ENCODE data around the gene NREP. TPM values are rescaled to one million over a fixed set of nuclear protein-coding genes. Genes with fewer than 3 reads are reported as not detected.

The NREP gene
- total RNA-seq, 4 donors from 2014 or later, result 4.6 to 14.2 (median 7.4) TPM

DNA sequence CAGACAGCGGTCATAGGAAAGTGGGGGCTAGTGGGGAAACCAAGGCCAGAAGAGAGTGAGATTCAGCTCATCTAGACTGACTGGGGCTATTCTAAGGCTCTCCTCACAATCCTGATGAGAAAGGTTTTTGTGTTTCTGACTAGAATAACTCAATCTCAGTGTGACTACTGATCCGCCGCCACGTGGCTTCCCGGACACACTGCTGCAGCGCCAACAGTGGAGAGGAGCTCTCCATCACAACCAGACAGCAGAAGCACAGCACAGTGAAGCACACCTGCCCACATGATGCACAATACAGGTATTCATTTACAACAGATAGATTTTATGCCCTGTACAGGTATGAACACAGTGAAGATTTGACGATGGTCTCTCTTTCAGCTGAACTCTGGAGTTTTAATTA, 25.4 kb downstream of the NREP start:
- intact Hi-C loops (cut with DNase I), result no loop called here
- whole genome bisulfite sequencing, 2 donors, result 80 to 86% methylated on average over 7 of the region's 7 CpGs
- no peaks in the 10 kb centered on the region for H3K9me3 ChIP-seq
- TF ChIP-seq POLR2A (IDR thresholded peaks at IDR 0.05) (no peak), CTCF (IDR thresholded peaks at IDR 0.05) (no peak)
- no peak overlapping the region for H3K27ac ChIP-seq
- no peak for DNase-seq
- no peaks in the 10 kb centered on the region for H3K27me3 ChIP-seq
- peaks cover 0 to 9% (median 0%) of the 10 kb centered on the region in 3 donors for H3K36me3 ChIP-seq
- no peak overlapping the region for H3K4me3 ChIP-seq
- peaks cover 0 to 23% (median 0%) of the 10 kb centered on the region in 3 donors for H3K4me1 ChIP-seq

GRCh38 chr5:111730659-111731382, 26.2 kb downstream of the NREP start:
- WGBS, 2 donors, result 80 to 88% methylated on average over 8 of the region's 8 CpGs
- DNase-seq, result no peak

DNA sequence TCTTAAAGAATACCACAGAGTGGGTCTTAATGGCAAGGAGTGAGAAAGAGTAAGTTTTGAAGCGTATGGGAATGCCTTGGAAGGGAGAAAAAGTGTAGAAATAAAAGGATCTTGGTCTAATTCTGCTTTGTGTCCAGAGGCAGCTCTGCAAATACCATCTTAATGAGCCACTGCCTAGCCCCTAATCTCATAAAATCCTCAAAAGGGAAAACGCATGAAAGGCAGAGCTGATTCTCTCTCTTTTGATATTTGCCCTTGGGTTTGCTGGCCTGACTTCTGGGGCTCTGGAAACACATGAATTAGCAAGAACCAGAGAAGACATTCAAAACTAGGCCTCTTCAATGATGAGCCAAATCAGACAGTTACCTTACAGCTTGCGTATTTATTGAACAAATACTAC, 28.1 kb downstream of the NREP start:
- H3K4me1 ChIP-seq, result peaks cover 0 to 9% (median 0%) of the 10 kb centered on the region in 3 donors
- H3K27me3 ChIP-seq, result no peaks in the 10 kb centered on the region
- no peak for DNase-seq
- no peak overlapping the region for H3K4me3 ChIP-seq
- H3K9me3 ChIP-seq, result no peaks in the 10 kb centered on the region
- H3K27ac ChIP-seq, result no peak overlapping the region
- TF ChIP-seq POLR2A (IDR thresholded peaks at IDR 0.05) (no peak), CTCF (IDR thresholded peaks at IDR 0.05) (no peak)
- intact Hi-C loops (cut with DNase I), result no loop called here
- H3K36me3 ChIP-seq, result peaks cover 0 to 9% (median 0%) of the 10 kb centered on the region in 3 donors
- WGBS, 2 donors, result 79 to 83% methylated on average over 3 of the region's 3 CpGs

More at GRCh38 chr5:111730659-111731382, 26.2 kb downstream of the NREP start:
- H3K36me3 ChIP-seq, result peaks cover 0 to 9% (median 0%) of the 10 kb centered on the region in 3 donors
- H3K27ac ChIP-seq, result no peak overlapping the region
- H3K27me3 ChIP-seq, result no peaks in the 10 kb centered on the region
- intact Hi-C loops (cut with DNase I), result no loop called here
- TF ChIP-seq CTCF (IDR thresholded peaks at IDR 0.05) (no peak), POLR2A (IDR thresholded peaks at IDR 0.05) (no peak)
- H3K4me3 ChIP-seq, result no peak overlapping the region
- no peaks in the 10 kb centered on the region for H3K9me3 ChIP-seq
- H3K4me1 ChIP-seq, result peaks cover 0 to 19% (median 0%) of the 10 kb centered on the region in 3 donors

- H3K27ac ChIP-seq, result no peak overlapping the region
- no peaks in the 10 kb centered on the region for H3K4me1 ChIP-seq
Measured at GRCh38 chr5:111726986-111727385, 30.0 kb downstream of the NREP start.

More at GRCh38 chr5:111726986-111727385, 30.0 kb downstream of the NREP start:
- no peaks in the 10 kb centered on the region for H3K27me3 ChIP-seq
- H3K4me3 ChIP-seq, result no peak overlapping the region
- no peak for TF ChIP-seq CTCF (IDR thresholded peaks at IDR 0.05)
- TF ChIP-seq POLR2A (IDR thresholded peaks at IDR 0.05), result no peak
- intact Hi-C loops (cut with DNase I), result no loop called here
- no peak for DNase-seq
- H3K9me3 ChIP-seq, result no peaks in the 10 kb centered on the region
- WGBS, 2 donors, result 75 to 87% methylated on average over 2 of the region's 2 CpGs
- H3K36me3 ChIP-seq, result peaks cover 0 to 9% (median 0%) of the 10 kb centered on the region in 3 donors
